HepG2 (cell line): Measurements from ENCODE around the gene SMOC1. TPM values are rescaled to one million over a fixed set of nuclear protein-coding genes. Genes with fewer than 3 reads are reported as not detected.

Source experiments
- ATAC-seq: fragments of 200-7000 bp; cut with Tn5 transposase; 3 replicates; pipeline ENCODE4 v1.9.1; 2020; ENCODE audit warnings: mild to moderate bottlenecking, moderate library complexity
- BruUV-seq: library from RNA; stranded (reverse); fragments of 400-500 nt; replicated peaks from 2 replicates; lab custom pipeline; 2021; lab: Mats Ljungman, UMichigan
- CTCF ChIA-PET: fragments of 300-600 bp; formaldehyde crosslinking; extraction: SDS; loops from one replicate; lab custom pipeline; 2021; ENCODE audit warnings: low total read pairs, inconsistent platforms, low intra/inter-chr PET ratio; lab: Yijun Ruan, JAX
- POLR2A ChIA-PET: fragments of 350-600 bp; sonication (Branson Sonifier 250); formaldehyde crosslinking; loops from one replicate; lab custom pipeline; 2020; ENCODE audit warnings: antibody characterized with exemption, inconsistent platforms; lab: Yijun Ruan, JAX
- DNase-seq: peaks from one replicate; pipeline ENCODE4 v3.0.0-alpha.2; 2015; ENCODE audit warnings: low spot score
- FAIRE-seq: peaks from 3 replicates; lab custom pipeline; 2011; peaks lifted over from hg19 to GRCh38; lab: Jason Lieb, UNC
- H2AFZ ChIP-seq: one replicate; pipeline ENCODE4 v1.6.1; 2011; ENCODE audit warnings: low read length, inconsistent platforms
- H3K27ac ChIP-seq: fragments of 300-600 bp; 3 replicates; pipeline ENCODE4 v1.8.0; 2011; ENCODE audit warnings: mixed run types, mild to moderate bottlenecking, mixed read lengths, low read length, inconsistent platforms; ENCODE audit not compliant: insufficient read depth; ENCODE audit errors: extremely low read length
- H3K27me3 ChIP-seq, 2 experiments: fragments of 200-600 bp in 1 of 2; 2 replicates in 1 of 2; 3 replicates in 1 of 2; pipeline versions ENCODE4 v1.6.0 to v1.8.0; 2011; ENCODE audit warnings: low read length in 2 of 2, mild to moderate bottlenecking in 2 of 2, moderate library complexity in 2 of 2, inconsistent platforms in 1 of 2; ENCODE audit not compliant: insufficient read depth in 2 of 2, control insufficient read depth in 1 of 2
- H3K36me3 ChIP-seq, 2 experiments: fragments of 200-600 bp in 1 of 2; replicated peaks in 1 of 2; 2 replicates in 1 of 2; 3 replicates in 1 of 2; pipeline versions ENCODE4 v1.5.1 to v1.8.0; 2011; ENCODE audit warnings: low read length in 2 of 2, inconsistent platforms in 1 of 2; ENCODE audit not compliant: insufficient read depth in 2 of 2, control insufficient read depth in 1 of 2
- H3K4me1 ChIP-seq: 2 replicates; pipeline ENCODE4 v1.5.1; 2012; ENCODE audit warnings: low read length, inconsistent platforms; ENCODE audit not compliant: insufficient read depth
- H3K4me2 ChIP-seq: 2 replicates; pipeline ENCODE4 v1.6.0; 2011; ENCODE audit warnings: low read depth, low read length, inconsistent platforms
- H3K4me3 ChIP-seq, 3 experiments: fragments of 200-600 bp in 1 of 3; sonication (generic), shearing (Covaris generic) in 1 of 3; replicated peaks in 1 of 3; 2 replicates each; pipeline ENCODE4 v1.5.1; 2011 to 2016; ENCODE audit warnings: low read length in 3 of 3, inconsistent platforms in 2 of 3, low read depth in 2 of 3, mild to moderate bottlenecking in 2 of 3, control low read depth in 1 of 3, mixed read lengths in 1 of 3; ENCODE audit not compliant: insufficient read depth in 1 of 3
- H3K79me2 ChIP-seq: one replicate; pipeline ENCODE4 v1.6.1; 2011; ENCODE audit warnings: low read length, inconsistent platforms; ENCODE audit not compliant: insufficient read depth
- H3K9ac ChIP-seq: 2 replicates; pipeline ENCODE4 v1.6.0; 2011; ENCODE audit warnings: mild to moderate bottlenecking, low read depth, low read length, inconsistent platforms; ENCODE audit not compliant: insufficient read depth
- H3K9me3 ChIP-seq: 2 replicates; pipeline ENCODE4 v1.5.1; 2012; ENCODE audit warnings: mild to moderate bottlenecking, low read length
- H4K20me1 ChIP-seq: 2 replicates; pipeline ENCODE4 v1.6.0; 2011; ENCODE audit warnings: inconsistent platforms, mild to moderate bottlenecking, low read length, moderate library complexity; ENCODE audit not compliant: insufficient read depth
- AHR ChIP-seq: IDR thresholded peaks from 2 replicates; pipeline ENCODE4 v1.6.1; 2018; ENCODE audit warnings: missing genetic modification reagents, missing compliant biosample characterization
- MED1 ChIP-seq: sonication (generic); formaldehyde crosslinking; IDR thresholded peaks from 2 replicates; pipeline ENCODE4 v1.4.0; 2020; ENCODE audit warnings: missing genetic modification reagents
- PHB2 ChIP-seq: fragments of 450-650 bp; IDR thresholded peaks from 2 replicates; pipeline ENCODE4 v1.6.1; 2018; ENCODE audit not compliant: partially characterized antibody
- RELA ChIP-seq: sonication (generic); formaldehyde crosslinking; IDR thresholded peaks from 2 replicates; pipeline ENCODE4 v1.4.0; 2020; ENCODE audit warnings: missing genetic modification reagents
- RNF2 ChIP-seq: fragments of 450-650 bp; conservative IDR thresholded peaks from 2 replicates; pipeline ENCODE4 v1.6.1; 2016; ENCODE audit warnings: low read depth
- ZNF788 ChIP-seq: sonication (generic); formaldehyde crosslinking; IDR thresholded peaks from 2 replicates; pipeline ENCODE4 v1.5.0; 2020; ENCODE audit warnings: mild to moderate bottlenecking, missing genetic modification reagents, borderline replicate concordance
- WGBS: methylation state at CpG from one replicate; pipeline ENCODE4 v1.1.6; 2017; ENCODE audit warnings: low lambda C conversion rate; 5-methylcytosine and 5-hydroxymethylcytosine counted together
- in situ Hi-C: cut with HindIII; loops from 2 replicates; pipeline ENCODE4 v1.10.0; 2017; ENCODE audit warnings: low pct_unique_long_range_greater_than_20kb; ENCODE audit not compliant: extremely low pct_ligation_motif_present
- intact Hi-C: fragments of 100-400 bp; cut with micrococcal nuclease; formaldehyde crosslinking; loops from one replicate; pipeline ENCODE4 v1.10.0; 2022; ENCODE audit not compliant: unreplicated experiment
- polyA plus RNA-seq, 8 experiments: library from polyadenylated mRNA; depleted of rRNA in 3 of 8; stranded (reverse) in 7 of 8; unstranded in 1 of 8; fragments of >200 nt; fragmentation: Illumina TruSeq in 4 of 8; extraction: Trizol in 4 of 8; gene quantifications; 2 replicates each; pipeline versions ENCODE4 v1.2.1 to v1.2.3, GENCODE V29; 2011 to 2016; ENCODE audit warnings: low read depth in 4 of 8, missing spikeins in 1 of 8, mixed read lengths in 1 of 8; ENCODE audit not compliant: insufficient read depth in 1 of 8
- total RNA-seq, 5 experiments: library from RNA; depleted of rRNA; stranded (reverse); fragments of >200 nt; fragmentation: Illumina TruSeq; extraction: Trizol; gene quantifications; 2 replicates each; pipeline ENCODE4 v1.2.3, GENCODE V29; 2016; ENCODE audit warnings: low read depth in 1 of 5
- TF ChIP-seq, protein P1 (sequence below): sonication (generic); formaldehyde crosslinking; IDR thresholded peaks from 2 replicates; pipeline ENCODE4 v1.5.1; 2020; ENCODE audit warnings: mild to moderate bottlenecking, moderate library complexity, missing genetic modification reagents
- TF ChIP-seq, protein P2 (sequence below), 2 experiments: sonication (generic) in 1 of 2; formaldehyde crosslinking in 1 of 2; IDR thresholded peaks; 2 replicates each; pipeline versions ENCODE4 v1.4.0 to v1.6.1; 2016 to 2020; ENCODE audit warnings: borderline replicate concordance in 1 of 2, low read depth in 1 of 2, mild to moderate bottlenecking in 1 of 2, missing genetic modification reagents in 1 of 2

SMOC1 gene
- total and polyA plus RNA-seq, 2 of the 13 experiments (the other 11 are each of a cell fraction or from before 2014, with no cell fraction given) = 17.8 to 35.6 TPM

GRCh38 chr14:69982220-69982839, 103.1 kb downstream of the SMOC1 start:
- H3K79me2 ChIP-seq = no peaks in the 10 kb centered on the region
- H3K36me3 ChIP-seq = peaks cover 14 to 31% of the 10 kb centered on the region in 2 experiments
- TF ChIP-seq RNF2 (no peak), ZNF788 (CRISPR knock-in tag) (no peak), RELA (no peak), AHR (CRISPR knock-in tag) (no peak)
- TF ChIP-seq, protein P1, sequence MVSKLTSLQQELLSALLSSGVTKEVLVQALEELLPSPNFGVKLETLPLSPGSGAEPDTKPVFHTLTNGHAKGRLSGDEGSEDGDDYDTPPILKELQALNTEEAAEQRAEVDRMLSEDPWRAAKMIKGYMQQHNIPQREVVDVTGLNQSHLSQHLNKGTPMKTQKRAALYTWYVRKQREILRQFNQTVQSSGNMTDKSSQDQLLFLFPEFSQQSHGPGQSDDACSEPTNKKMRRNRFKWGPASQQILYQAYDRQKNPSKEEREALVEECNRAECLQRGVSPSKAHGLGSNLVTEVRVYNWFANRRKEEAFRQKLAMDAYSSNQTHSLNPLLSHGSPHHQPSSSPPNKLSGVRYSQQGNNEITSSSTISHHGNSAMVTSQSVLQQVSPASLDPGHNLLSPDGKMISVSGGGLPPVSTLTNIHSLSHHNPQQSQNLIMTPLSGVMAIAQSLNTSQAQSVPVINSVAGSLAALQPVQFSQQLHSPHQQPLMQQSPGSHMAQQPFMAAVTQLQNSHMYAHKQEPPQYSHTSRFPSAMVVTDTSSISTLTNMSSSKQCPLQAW (CRISPR knock-in tag) = no peak
- H3K27me3 ChIP-seq = no peaks in the 10 kb centered on the region
- in situ Hi-C loops = no loop called here
- no peaks in the 10 kb centered on the region for H4K20me1 ChIP-seq
- CTCF ChIA-PET = no interaction called here
- ATAC-seq = no peak
- H3K9ac ChIP-seq = no peak overlapping the region
- BruUV-seq = no TSS peak
- intact Hi-C loops = no loop called here
- no peak overlapping the region for H3K4me3 ChIP-seq
- no peak overlapping the region for H3K4me2 ChIP-seq
- H3K4me1 ChIP-seq = peaks cover 20% of the 10 kb centered on the region
- H3K27ac ChIP-seq = no peak overlapping the region
- DNase-seq = no peak
- H2AFZ ChIP-seq = no peak overlapping the region
- POLR2A ChIA-PET = interaction anchor here (2.2 kb wide), 1 partner anchor 103 kb away, joined by 5 read pairs; the partner anchor contains the start of gene SMOC1
- WGBS = 91% methylated on average over 6 of the region's 6 CpGs
- no peaks in the 10 kb centered on the region for H3K9me3 ChIP-seq
- no peak for FAIRE-seq

GRCh38 chr14:69982886-69983285, 103.7 kb downstream of the SMOC1 start:
- Histone ChIP-seq H3K9me3 (no peaks in the 10 kb centered on the region), H3K4me3 (no peak overlapping the region), H3K27ac (no peak overlapping the region), H3K36me3 (peaks cover 14 to 26% of the 10 kb centered on the region in 2 experiments), H3K4me1 (peaks cover 20% of the 10 kb centered on the region), H3K9ac (no peak overlapping the region), H3K4me2 (no peak overlapping the region), H3K79me2 (no peaks in the 10 kb centered on the region), H4K20me1 (no peaks in the 10 kb centered on the region), H3K27me3 (no peaks in the 10 kb centered on the region), H2AFZ (no peak overlapping the region)
- intact Hi-C loops = no loop called here
- ATAC-seq (no peak), DNase-seq (no peak), FAIRE-seq (no peak)
- ChIA-PET CTCF (no interaction called here), POLR2A (interaction anchor here (2.2 kb wide), 1 partner anchor 104 kb away, joined by 5 read pairs; the partner anchor contains the start of gene SMOC1)
- BruUV-seq = no TSS peak
- in situ Hi-C loops = no loop called here
- TF ChIP-seq MED1 (CRISPR knock-in tag) (no peak), PHB2 (no peak)
- TF ChIP-seq, protein P2, sequence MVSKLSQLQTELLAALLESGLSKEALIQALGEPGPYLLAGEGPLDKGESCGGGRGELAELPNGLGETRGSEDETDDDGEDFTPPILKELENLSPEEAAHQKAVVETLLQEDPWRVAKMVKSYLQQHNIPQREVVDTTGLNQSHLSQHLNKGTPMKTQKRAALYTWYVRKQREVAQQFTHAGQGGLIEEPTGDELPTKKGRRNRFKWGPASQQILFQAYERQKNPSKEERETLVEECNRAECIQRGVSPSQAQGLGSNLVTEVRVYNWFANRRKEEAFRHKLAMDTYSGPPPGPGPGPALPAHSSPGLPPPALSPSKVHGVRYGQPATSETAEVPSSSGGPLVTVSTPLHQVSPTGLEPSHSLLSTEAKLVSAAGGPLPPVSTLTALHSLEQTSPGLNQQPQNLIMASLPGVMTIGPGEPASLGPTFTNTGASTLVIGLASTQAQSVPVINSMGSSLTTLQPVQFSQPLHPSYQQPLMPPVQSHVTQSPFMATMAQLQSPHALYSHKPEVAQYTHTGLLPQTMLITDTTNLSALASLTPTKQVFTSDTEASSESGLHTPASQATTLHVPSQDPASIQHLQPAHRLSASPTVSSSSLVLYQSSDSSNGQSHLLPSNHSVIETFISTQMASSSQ (IDR thresholded peaks at IDR 0.05; ENCODE audit: low read depth) = no peak
- TF ChIP-seq, protein P2 (CRISPR knock-in tag; IDR thresholded peaks at IDR 0.05; ENCODE audit: borderline replicate concordance) = no peak
- WGBS = 100% methylated on average over 7 of the region's 7 CpGs
